ENCODE data around the gene ANO6.
"Not testable (repeated sequence)": the region's sequence is repeated elsewhere in the genome, so short reads cannot be mapped to it uniquely, and the experiment has no call there.

ANO6 gene, protein sequence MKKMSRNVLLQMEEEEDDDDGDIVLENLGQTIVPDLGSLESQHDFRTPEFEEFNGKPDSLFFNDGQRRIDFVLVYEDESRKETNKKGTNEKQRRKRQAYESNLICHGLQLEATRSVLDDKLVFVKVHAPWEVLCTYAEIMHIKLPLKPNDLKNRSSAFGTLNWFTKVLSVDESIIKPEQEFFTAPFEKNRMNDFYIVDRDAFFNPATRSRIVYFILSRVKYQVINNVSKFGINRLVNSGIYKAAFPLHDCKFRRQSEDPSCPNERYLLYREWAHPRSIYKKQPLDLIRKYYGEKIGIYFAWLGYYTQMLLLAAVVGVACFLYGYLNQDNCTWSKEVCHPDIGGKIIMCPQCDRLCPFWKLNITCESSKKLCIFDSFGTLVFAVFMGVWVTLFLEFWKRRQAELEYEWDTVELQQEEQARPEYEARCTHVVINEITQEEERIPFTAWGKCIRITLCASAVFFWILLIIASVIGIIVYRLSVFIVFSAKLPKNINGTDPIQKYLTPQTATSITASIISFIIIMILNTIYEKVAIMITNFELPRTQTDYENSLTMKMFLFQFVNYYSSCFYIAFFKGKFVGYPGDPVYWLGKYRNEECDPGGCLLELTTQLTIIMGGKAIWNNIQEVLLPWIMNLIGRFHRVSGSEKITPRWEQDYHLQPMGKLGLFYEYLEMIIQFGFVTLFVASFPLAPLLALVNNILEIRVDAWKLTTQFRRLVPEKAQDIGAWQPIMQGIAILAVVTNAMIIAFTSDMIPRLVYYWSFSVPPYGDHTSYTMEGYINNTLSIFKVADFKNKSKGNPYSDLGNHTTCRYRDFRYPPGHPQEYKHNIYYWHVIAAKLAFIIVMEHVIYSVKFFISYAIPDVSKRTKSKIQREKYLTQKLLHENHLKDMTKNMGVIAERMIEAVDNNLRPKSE

GRCh38 chr12:45215419-45216229 is at the start of gene ANO6:
TSS of gene ANO6 (plus strand) at chr12:45216095. CDS start at chr12:45216322, 227 bp downstream.
- DNase-seq = peak; percentile 77

DNA sequence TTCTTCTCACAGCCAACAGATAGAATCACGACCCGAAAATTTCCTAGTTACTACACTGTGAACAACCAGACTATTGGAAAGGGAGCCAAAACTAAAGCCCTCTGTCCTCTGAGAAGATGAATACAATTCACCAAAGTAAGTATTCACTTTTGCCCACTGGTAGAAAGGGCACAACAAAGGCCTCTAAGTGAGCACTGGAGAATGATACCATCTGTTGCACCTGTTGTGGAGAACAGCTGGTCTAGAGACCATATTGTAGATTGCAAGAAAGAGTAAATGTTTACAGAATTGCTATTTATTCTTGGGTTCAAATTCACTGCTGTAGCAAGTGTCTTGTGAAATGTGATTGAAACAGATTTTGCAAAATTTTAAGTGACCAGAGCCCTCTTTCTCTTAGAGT is 46.9 kb upstream of the ANO6 start:
- DNase-seq = no peak

- peak; percentile 56 for DNase-seq
Measured at GRCh38 chr12:45170456-45171042, 45.3 kb upstream of the ANO6 start.

DNA sequence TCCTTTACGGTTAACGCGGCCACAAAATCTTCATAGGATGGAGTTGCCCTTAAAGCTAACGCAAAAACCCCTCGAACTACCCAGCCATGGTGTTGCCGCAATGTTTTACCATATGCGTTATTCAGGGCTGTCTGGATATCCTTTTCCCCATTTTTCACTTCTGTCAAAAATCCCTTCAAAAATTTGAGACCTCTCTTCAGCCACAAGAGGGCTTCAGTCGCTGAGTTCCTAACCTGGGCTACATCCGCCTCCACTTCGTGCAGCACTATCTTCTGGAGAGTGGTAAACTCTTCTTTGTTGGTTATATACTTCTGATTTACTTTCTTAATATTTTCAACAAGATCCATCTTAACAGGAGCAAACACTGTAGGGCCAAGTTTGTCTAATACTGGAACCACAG is 42.6 kb upstream of the ANO6 start:
- not testable (repeated sequence) for DNase-seq

GRCh38 chr12:45174595-45174994 is 41.3 kb upstream of the ANO6 start:
- DNase-seq = no peak

- no peak for DNase-seq
Measured at GRCh38 chr12:45178771-45179170, 37.1 kb upstream of the ANO6 start.

GRCh38 chr12:45182511-45182910 is 33.4 kb upstream of the ANO6 start:
- no peak for DNase-seq

DNA sequence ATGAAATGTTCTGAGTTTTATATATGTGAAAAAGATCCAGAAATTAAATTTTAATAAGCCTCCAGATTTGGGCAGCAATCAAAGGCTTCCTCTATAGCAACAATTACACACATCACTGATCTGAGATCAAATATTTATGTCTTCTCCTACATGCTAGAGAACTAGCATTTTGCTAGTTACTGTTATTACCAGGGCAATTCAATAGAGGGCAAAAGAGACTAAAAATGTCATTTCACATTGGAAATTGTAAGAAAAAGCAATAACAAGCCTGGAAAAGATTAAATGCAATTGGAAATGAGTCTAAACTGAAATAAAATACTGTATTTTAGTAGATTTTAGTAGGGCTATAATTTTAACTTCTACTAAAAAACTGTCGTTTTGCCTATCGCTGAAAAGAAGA is 32.6 kb upstream of the ANO6 start:
- DNase-seq = peak; percentile 4

DNA sequence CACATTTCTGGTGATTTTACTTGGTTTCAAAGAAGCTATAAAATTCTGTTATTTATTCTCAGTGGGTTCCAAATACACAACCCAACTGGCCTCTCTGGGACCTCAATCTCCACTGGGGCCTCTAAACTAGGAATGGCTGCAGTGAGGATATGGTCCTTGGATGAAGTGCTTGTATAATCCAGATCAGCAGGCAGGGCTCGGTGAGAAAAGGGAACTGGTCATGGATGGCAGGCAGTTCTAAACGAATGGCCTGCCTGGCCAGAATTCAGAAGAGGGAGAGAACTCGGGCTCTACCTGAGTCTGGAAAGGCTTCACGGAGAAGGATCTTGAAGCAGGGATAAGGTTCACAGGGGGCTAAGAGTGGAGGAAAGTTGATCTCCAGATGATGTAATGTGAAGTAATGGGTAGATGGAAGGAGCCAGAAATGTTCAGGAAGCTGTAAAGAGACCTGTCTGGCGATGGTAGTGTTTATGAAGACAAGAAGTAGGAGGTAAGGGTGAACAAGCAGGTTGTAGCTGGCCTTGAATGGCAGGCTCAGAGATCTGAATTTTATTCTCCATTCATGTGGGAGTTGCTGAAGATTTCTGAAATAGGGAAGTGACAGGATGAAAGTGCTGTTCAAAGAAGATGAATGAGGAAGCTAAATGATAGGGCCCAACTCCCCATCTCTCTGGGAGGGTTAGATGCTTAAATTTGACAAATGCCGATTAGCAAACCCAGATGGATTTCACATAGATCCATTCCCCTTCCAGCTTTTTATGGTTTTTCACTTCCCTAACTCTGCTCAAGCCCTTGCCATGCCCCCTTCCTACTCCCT is 31.5 kb upstream of the ANO6 start:
- no peak for DNase-seq

GRCh38 chr12:45186762-45187161 is 29.1 kb upstream of the ANO6 start:
- DNase-seq = no peak

DNA sequence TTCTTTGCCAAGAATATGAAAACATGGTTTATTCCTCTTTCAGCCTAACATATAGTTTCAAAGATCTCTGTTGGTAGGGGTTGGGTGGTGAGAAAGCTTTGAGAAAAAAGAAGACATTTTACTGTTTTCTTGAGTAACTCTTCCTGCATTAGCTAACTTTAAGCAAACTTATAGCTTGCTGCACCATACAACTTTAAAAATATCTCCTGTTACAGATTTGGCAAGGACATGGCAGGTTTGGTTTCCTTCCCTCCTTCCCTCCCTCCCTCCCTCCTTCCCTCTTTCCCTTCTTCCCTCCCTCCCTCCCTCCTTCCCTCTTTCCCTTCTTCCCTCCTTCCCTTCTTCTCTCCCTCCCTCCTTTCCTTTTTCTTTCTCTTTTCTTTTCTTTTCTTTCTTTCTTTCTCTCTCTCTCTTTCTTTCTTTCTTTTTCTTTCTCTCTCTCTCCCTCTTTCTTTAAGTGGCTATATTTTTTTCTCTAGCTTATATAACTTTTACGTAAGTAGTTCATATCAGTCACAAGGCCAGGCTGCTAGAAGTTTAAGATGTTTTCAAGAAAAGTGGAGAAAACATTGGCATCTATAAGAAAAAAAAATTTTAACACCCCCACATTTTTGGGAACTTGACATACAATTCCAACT is 26.0 kb upstream of the ANO6 start:
- DNase-seq = no peak

DNA sequence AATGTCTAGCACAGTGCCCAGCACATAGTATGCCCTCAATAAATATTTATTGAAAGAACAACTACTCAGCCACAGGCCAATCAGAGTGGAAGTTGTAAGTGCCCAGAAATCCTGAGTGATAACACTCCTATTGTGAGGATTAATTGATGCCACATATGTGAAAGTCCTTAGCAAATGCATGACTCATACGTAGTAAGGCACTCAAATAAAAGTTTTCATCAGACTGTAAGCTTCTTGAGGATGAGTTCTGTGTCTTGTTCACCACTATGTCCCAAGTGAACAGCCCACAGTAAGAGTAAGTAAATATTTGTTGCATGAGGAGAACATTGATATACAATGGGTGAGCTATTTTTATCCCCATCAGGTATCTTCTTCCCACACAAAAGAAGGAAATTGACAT is 24.7 kb upstream of the ANO6 start:
- DNase-seq = no peak

GRCh38 chr12:45192707-45193106 is 23.2 kb upstream of the ANO6 start:
- no peak for DNase-seq

GRCh38 chr12:45200491-45201043 is 15.3 kb upstream of the ANO6 start:
- DNase-seq = no peak

DNA sequence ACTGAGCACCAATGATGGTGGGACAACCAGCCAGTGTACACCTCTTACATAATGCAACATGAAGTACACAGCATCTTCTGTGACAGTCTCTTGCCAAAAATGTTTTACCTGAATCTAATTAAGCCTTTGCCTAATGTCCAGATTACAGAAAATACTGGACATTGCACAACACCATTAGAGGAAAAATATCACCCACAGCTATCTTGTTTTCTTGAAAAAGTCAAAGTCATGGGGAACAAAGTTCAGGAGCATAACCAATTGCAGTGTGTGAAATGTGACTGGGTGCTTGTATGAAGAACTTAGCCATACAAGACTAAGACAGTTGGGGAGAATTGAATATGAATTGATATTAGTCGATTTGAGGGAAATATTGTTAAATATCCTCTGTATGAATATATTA is 12.1 kb upstream of the ANO6 start:
- no peak for DNase-seq

- no peak for DNase-seq
Measured at GRCh38 chr12:45204757-45205156, 11.1 kb upstream of the ANO6 start.

GRCh38 chr12:45205165-45205825 is 10.6 kb upstream of the ANO6 start:
- DNase-seq = no peak

DNA sequence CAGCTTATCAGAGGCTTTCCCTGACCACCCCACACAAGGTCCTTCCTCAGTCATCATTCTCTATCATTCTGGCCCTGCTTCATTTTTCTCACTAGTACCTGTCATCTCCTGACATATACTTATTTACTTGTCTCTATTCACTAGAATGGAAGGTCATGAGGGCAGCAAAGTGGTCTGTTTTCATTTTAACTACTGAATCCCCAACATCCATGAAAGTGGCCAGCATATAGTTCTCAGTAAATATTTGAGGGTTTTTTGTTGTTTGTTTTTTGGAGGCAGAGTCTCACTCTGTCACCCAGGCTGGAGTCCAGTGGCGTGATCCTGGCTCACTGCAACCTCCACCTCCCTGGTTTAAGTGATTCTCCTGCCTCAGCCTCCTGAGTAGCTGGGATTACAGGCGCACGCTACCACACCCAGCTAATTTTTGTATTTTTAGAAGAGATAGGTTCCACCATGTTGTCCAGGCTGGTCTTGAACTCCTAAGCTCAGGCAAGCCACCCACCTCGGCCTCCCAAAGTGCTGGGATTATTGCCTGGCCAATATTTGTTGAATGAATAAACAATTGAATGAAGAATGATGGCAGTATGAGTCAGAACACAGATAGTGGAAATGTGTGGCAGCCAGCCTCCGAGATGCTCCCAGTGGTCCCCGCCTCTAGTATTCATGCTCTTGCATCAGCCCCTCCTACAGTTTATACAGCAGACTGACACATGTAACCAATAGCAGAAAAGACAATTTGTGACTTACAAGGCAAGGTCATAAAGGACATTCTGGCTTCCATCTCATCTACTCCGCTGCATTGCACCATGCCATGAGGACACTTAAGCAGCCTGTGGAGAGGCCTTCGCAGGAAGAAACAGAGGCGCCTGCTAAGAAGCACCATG is 7.0 kb upstream of the ANO6 start:
- no peak for DNase-seq

DNA sequence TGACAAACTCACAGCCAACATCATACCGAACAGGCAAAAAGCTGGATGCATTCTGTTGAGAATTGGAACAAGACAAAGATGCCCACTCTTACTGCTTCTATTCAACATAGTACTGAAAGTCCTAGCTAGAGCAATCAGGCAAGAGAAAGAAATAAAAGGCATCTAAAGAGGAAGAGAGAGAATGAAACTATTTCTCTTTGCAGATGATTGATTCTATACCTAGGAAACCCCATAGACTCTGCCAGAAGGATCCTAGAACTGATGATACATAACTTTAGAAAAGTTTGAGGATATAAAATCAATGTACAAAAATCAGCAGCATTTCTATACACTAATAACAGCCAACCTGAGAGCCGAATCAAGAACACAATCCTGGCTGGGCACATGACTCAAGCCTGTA is 6.1 kb upstream of the ANO6 start:
- DNase-seq = no peak
